ENCODE results near the gene SMARCAL1. TPM values are rescaled to one million over a fixed set of nuclear protein-coding genes. Genes with fewer than 3 reads are reported as not detected.

SMARCAL1 gene
- polyA plus RNA-seq, 10 donors, result 17.4 to 24.0 (median 21.1) TPM

GRCh38 chr2:216474925-216475670 is 62.8 kb downstream of the SMARCAL1 start:
- no peak for DNase-seq

- DNase-seq, result no peak
These were observed 63.5 kb downstream of the SMARCAL1 start for GRCh38 chr2:216475767-216476166.

- DNase-seq, result no peak
These were observed 65.2 kb downstream of the SMARCAL1 start for GRCh38 chr2:216477283-216478035.

DNA sequence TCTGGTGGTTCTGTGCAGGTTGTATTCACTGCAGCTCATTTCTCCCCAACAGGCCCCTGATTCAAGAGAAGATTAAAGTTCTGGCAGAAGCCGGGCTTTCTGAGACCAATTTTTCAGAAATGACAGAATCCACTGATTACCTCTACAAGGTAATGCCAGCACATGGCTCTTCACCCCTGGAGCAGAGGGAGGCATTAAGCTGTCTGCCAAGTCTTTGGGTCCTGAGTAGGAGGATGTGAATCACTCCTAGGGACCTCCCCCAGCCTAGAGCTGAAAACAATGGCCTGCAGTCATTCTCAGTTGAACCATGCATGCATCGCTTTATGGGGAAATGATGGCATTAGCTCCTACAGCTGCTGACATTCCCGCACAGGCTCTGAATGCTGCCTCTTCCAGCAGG is 65.9 kb downstream of the SMARCAL1 start:
- peak in 1 of 3 donors; percentile 27 for DNase-seq

- DNase-seq, result no peak
These were observed 66.5 kb downstream of the SMARCAL1 start for GRCh38 chr2:216478791-216479190.

GRCh38 chr2:216480221-216480620 is 67.9 kb downstream of the SMARCAL1 start:
- DNase-seq, result no peak

GRCh38 chr2:216482640-216483039 is 70.4 kb downstream of the SMARCAL1 start:
- no peak for DNase-seq

DNA sequence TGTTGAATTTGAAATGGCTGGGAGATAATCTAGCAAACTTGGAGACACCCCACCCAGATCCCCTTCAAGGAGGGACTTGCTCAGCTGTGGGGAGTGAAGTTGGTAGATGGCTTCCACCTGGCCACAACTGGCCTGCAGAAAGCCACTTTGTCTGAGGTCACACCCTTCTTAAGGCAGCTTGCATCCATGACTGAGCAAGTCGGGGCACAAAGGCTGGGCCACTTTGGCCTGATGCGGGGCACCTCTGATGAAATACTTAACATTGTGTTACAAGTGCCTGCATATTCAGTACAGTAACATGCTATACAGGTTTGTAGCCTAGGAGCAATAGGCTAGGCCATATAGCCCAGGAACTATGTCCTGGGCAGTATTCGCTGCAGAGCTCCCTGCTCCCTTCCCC is 73.0 kb downstream of the SMARCAL1 start:
- DNase-seq, result no peak

DNA sequence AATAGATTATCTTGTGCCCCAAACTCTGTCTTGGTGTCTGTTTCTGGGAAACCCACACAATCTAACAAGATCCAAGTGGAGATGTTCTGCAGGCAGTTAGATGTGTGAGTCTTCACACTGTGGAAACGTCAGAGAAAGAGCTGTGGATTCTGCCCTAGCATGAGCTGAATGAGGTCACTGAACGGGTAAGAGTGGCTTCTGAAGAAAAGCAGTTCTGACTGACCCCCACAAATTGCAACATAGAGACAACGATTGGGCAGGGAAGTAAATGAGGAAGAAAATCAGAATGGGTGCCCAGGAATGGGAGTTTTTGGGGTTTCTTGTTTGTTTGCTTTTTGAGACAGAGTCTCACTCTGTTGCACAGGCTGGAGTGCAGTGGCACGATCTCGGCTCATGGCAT is 73.5 kb downstream of the SMARCAL1 start:
- no peak for DNase-seq

DNA sequence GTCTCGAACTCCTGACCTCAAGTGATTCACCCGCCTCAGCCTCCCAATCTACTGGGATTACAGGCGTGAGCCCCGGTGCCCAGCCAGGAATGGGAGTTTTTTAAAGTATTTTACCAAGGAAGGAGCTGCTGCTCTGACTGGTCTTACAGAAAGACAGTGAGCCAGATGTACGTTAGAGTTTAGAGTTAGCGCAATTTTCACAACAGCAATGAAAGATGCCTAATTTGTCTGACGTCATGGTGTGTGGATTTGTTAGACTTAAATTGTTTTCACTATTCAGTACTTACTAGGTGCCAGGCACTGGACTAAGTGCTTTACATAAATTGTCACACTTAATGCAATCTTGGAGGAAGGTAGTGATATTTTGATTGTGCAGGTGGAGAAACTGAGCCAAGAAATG is 74.0 kb downstream of the SMARCAL1 start:
- DNase-seq, result no peak

- DNase-seq, result no peak
These were observed 74.4 kb downstream of the SMARCAL1 start for GRCh38 chr2:216486708-216487107.

- DNase-seq, result peak in 1 of 3 donors; percentile 39
These were observed 77.8 kb downstream of the SMARCAL1 start for GRCh38 chr2:216490061-216490460.

DNA sequence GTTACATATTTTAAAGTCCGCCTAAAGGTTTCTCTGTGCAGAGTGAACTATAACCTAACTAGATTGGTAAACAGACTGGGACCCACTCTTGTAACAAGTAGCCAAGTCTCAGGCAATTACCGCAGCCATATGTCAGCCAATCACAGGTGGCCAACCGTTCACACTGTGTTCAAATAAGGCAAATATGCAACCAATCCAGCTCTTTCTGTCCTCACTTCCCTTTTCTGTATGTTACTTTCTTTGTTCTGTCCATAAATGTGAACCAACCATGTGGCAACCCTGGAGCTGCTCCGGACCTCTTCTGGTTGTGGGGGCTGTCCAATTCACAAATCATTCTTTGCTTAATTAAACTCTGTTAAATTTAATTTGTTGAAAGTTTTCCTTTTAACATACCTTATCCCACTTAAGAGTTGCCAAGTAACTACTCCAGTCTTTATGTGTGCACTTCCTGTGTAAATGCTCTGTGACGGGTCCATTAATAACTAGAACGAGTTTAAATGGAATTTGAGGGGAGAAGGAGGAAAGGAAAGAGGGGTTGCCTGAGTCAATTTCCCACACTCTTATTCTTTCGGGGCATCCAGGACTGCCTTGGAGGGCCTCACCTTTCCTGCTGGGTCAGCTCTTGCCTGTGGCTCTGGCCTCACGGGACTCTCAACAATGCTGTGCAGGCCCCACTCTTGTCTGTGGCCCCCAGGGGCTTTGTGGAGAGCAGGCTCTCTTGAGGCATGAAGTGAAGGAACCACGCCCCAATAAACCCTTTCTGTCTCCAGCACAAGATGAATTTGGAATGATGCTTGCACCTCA is 79.7 kb downstream of the SMARCAL1 start:
- DNase-seq, result no peak

- DNase-seq, result peak in 1 of 3 donors; percentile 89
These were observed 80.5 kb downstream of the SMARCAL1 start for GRCh38 chr2:216492597-216493333.

DNA sequence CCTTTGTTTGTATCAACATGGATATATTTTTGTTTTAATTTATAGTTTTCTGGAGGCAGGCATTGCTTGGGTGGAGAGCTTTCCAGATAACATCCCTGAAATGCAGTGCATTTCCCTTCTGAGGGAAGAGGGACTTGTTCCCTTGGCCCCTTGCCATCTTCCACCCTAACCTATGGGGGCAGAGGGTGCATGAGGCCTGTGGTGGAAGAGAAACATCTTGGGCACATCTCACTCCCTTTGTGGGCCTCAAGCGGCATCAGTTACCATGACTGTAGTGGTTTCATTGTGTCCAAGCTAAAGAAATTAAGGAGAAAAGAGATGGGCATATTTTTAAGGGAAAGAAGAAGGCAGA is 81.0 kb downstream of the SMARCAL1 start:
- no peak for DNase-seq

DNA sequence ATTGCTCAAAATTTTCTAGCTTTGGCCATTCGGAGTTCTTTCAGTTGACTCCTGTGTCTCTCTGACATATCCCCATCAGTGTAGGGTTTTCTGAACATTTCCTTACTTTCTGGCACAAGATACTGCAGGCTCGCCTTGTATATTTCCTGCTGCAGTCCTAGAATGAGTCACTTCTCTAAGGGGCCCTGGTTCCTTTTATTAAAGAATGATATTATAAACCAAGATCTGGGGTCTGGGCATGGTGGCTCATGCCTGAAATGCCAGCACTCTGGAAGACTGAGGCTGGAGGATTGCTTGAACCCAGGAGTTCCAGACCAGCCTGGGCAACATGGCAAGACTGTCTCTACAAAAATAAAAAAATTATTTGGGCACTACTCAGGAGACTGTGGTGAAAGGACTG is 83.4 kb downstream of the SMARCAL1 start:
- DNase-seq, result no peak

GRCh38 chr2:216497382-216498069 is 85.2 kb downstream of the SMARCAL1 start:
- DNase-seq, result no peak

- DNase-seq, result peak in 1 of 3 donors; percentile 16
These were observed 85.7 kb downstream of the SMARCAL1 start for GRCh38 chr2:216498070-216498378.

DNA sequence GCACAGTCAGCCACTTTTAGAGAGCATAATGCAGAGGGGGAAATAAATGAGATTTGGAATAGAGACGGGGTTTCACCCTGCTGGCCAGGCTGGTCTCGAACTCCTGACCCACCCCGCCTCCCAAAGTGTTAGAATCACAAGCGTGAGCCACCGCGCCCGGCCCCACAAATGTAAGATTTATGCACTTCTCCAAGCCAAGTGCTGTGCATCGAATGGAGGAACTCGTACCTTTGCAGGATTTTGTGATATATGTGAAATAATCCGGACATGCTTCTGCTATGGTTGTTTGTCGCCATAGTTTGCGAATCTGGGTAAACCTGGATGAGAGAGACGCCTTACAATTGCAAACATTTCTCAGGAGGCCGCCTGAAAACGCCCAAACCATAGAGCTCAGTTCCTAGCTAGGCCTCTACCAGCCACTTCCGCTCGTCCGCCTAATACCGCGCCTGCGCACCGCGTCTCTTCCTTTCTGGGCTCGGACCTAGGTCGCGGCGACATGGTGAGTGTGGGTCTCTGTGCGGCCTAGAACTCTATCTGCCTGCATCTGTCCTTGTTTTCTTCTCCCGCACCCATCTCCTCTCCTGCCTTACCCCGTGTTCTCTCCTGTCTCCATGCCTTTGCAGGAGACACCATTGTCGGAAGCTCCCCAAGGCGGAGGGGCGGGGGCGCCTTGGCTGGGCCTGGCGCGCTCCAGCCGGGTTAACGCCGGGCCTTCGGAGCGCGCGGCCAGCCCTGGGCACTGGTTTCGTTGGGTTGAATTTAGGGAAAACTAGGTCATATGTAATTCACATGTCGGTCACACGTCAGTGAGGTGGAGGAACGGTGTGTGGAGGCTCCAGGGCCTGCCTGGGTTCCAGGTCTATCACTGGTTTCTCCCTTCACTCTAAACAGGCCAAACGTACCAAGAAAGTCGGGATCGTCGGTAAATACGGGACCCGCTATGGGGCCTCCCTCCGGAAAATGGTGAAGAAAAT is 86.4 kb downstream of the SMARCAL1 start, which contains the start of gene RPL37A:
RPL37A (plus strand) TSS at position 466 of the 974 bp plus-strand sequence; CDS start at position 497, 31 bp downstream.
- DNase-seq, result peak; percentile 96 to 99 (median 97)

All from muscle of back (tissue), 11 donors.